HG03457 (cell line): ENCODE data around the gene PCDHGA6.
"Not testable (repeated sequence)": the region's sequence is repeated elsewhere in the genome, so short reads cannot be mapped to it uniquely, and the experiment has no call there.

Source experiments
- ATAC-seq: cut with Tn5 transposase; IDR thresholded peaks from one replicate; pipeline ENCODE4 v1.9.1; 2021; ENCODE audit warnings: moderate number of reproducible peaks; ENCODE audit not compliant: unreplicated experiment

PCDHGA6 gene

DNA sequence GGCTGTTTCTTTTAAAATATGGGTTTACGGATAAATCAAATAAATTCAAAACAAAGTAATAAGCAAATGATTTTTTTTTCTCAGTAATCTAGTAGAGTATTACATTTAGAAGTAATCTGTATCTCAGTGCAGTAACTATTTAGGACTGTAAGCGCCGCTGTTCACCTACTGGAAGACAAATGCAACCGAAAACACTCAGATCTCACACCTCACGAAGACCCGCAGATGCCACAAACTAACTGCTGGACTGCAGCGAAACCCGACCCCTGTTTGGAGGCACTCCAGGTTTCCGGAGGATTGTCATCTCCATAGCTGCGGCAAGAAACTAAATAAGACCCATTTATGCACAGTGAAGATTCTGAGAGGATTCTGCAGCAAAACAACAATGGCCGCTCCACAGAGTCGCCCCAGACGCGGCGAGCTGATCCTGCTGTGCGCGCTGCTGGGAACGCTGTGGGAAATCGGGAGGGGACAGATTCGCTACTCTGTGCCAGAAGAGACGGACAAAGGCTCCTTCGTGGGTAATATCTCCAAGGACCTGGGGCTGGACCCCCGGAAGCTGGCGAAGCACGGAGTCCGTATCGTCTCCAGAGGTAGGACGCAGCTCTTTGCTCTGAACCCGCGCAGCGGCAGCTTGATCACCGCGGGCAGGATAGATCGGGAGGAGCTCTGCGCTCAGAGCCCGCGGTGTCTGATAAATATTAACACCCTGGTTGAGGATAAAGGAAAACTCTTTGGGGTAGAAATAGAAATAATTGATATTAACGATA, 18.9 kb downstream of the PCDHGA6 start, which contains the start of gene PCDHGA8:
TSS of gene PCDHGA8 (plus strand) at position 205 of the 770 bp plus-strand sequence. CDS start at position 386, 181 bp downstream.
- no peak for ATAC-seq

DNA sequence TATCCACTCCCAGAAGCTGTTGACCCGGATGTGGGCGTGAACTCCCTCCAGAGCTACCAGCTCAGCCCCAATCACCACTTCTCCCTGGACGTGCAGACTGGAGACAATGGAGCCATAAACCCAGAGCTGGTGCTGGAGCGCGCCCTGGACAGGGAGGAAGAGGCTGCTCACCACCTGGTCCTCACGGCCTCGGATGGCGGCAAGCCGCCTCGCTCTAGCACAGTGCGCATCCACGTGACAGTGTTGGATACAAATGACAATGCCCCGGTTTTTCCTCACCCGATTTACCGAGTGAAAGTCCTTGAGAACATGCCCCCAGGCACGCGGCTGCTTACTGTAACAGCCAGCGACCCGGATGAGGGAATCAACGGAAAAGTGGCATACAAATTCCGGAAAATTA, 19.6 kb downstream of the PCDHGA6 start:
- ATAC-seq: no peak

DNA sequence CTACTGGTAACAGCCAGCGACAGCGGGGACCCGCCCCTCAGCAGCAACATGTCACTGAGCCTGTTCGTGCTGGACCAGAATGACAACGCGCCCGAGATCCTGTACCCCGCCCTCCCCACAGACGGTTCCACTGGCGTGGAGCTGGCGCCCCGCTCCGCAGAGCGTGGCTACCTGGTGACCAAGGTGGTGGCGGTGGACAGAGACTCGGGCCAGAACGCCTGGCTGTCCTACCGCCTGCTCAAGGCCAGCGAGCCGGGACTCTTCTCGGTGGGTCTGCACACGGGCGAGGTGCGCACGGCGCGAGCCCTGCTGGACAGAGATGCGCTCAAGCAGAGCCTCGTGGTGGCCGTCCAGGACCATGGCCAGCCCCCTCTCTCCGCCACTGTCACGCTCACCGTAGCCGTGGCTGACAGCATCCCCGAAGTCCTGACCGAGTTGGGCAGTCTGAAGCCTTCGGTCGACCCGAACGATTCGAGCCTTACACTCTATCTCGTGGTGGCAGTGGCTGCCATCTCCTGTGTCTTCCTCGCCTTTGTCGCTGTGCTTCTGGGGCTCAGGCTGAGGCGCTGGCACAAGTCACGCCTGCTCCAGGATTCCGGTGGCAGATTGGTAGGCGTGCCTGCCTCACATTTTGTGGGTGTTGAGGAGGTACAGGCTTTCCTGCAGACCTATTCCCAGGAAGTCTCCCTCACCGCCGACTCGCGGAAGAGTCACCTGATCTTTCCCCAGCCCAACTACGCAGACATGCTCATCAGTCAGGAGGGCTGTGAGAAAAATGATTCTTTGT, 20.9 kb downstream of the PCDHGA6 start:
- ATAC-seq: not testable (repeated sequence)

DNA sequence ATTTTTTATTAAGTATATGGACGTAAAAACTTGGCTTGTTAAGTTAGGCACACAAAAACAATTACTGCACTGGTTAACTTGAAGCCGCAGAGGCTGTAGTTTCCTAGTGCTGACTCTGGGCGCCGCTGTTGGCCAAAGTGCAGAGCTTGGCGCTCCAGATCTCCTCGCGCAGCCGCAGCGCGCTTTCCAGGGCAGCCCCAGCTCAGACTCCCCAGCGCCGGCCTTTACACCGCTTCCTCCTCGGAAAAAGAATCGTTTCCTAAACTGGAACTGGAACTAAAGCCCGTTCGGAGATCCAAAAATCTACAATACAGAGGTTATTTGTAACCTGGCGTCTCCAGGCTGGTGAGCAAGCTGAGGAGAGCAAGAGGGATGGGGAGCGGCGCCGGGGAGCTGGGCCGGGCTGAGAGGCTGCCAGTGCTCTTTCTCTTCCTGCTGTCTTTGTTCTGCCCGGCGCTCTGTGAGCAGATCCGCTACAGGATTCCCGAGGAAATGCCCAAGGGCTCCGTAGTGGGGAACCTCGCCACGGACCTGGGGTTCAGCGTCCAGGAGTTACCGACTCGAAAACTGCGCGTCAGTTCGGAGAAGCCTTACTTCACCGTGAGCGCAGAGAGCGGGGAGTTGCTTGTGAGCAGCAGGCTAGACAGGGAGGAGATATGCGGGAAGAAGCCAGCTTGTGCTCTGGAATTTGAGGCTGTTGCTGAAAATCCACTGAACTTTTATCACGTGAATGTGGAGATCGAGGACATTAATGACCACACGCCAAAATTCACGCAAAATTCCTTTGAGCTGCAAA, 24.3 kb downstream of the PCDHGA6 start, which contains the start of gene PCDHGB5:
TSS of gene PCDHGB5 (plus strand) at position 192 of the 796 bp plus-strand sequence. CDS start at position 373, 181 bp downstream.
- not testable (repeated sequence) for ATAC-seq

DNA sequence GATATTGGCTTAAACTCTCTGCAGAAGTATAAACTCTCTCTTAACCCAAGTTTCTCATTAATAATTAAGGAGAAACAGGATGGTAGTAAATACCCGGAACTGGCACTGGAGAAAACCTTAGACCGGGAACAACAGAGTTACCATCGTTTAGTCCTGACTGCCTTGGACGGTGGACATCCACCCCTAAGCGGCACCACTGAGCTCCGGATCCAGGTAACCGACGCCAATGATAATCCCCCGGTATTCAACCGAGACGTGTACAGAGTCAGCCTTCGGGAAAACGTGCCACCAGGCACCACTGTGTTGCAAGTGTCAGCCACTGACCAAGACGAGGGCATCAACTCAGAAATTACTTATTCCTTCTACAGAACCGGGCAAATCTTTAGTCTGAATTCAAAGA, 24.9 kb downstream of the PCDHGA6 start:
- no peak for ATAC-seq

DNA sequence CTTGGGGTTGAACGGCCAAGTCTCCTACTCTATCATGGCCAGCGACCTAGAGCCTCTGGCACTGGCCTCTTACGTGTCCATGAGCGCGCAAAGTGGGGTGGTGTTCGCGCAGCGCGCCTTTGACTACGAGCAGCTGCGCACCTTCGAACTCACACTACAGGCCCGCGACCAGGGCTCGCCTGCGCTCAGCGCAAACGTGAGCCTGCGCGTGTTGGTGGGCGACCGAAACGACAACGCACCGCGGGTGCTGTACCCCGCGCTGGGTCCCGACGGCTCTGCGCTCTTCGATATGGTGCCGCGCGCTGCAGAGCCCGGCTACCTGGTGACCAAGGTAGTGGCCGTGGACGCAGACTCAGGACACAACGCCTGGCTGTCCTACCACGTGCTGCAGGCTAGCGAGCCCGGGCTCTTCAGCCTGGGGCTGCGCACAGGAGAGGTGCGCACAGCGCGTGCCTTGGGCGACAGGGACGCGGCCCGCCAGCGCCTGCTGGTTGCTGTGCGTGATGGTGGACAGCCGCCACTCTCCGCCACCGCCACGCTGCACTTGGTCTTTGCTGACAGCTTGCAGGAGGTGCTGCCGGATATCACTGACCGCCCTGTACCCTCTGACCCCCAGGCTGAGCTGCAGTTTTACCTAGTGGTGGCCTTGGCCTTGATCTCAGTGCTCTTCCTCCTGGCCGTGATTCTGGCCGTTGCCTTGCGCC, 26.0 kb downstream of the PCDHGA6 start:
- no peak for ATAC-seq

DNA sequence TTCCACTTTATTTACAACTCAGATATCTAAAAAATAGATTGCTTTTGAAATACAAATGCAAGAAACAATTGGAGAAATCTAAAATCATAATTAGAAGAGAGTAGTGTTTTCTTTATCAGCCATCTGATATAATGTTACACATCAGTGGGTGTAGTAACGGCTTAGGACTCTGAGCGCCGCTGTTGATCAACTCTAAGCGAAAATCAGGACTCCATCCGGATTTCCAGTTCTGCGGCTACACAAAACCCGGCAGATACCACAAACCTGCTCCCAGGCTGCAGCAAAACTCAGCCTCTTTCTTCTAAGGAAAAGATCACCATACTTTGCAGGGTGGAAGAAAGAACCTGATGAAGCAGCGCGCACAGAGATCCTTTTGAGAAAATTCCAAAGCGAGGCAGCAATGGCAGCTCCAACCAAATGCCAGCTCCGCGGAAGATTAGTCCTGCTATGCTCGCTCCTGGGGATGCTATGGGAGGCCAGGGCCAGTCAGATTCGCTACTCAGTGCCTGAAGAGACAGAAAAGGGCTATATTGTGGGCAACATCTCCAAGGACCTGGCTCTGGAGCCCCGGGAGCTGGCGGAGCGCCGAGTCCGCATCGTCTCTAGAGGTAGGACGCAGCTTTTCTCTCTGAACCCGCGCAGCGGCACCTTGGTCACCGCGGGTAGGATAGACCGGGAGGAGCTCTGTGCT, 29.0 kb downstream of the PCDHGA6 start, which contains the start of gene PCDHGA9:
TSS of gene PCDHGA9 (plus strand) at position 226 of the 691 bp plus-strand sequence. CDS start at position 401, 175 bp downstream.
- no peak for ATAC-seq

DNA sequence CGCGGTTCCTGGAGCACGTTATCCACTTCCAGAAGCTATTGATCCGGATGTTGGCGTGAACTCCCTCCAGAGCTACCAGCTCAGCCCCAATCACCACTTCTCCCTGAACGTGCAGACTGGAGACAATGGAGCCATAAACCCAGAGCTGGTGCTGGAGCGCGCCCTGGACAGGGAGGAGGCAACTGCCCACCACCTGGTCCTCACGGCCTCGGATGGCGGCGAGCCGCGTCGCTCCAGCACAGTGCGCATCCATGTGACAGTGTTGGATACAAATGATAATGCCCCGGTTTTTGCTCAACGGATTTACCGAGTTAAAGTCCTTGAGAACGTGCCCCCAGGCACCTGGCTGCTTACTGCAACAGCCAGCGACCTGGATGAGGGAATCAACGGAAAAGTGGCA, 29.7 kb downstream of the PCDHGA6 start:
- no peak for ATAC-seq

DNA sequence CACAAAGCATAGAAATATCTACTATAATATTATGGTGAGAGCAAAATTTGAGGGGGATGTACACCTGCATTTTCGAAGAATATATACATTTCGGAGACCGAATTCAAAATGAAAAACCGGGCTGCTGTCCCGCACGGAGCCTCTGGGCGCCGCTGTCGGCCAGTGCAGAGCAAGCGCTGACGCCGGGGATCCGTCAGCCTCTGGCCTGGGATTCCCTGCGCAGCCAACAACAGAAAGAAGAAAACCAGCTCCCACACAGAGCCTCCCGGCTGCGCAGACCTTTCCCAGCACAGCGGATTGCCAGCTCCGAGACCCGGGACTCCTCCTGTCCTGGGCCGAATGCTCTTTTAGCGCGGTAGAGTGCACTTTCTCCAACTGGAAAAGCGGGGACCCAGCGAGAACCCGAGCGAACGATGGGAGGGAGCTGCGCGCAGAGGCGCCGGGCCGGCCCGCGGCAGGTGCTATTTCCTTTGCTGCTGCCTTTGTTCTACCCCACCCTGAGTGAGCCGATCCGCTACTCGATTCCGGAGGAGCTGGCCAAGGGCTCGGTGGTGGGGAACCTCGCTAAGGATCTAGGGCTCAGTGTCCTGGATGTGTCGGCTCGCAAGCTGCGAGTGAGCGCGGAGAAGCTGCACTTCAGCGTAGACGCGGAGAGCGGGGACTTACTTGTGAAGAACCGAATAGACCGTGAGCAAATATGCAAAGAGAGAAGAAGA, 34.3 kb downstream of the PCDHGA6 start, which contains the start of gene PCDHGB6:
TSS of gene PCDHGB6 (plus strand) at position 232 of the 716 bp plus-strand sequence. CDS start at position 414, 182 bp downstream.
- not testable (repeated sequence) for ATAC-seq

DNA sequence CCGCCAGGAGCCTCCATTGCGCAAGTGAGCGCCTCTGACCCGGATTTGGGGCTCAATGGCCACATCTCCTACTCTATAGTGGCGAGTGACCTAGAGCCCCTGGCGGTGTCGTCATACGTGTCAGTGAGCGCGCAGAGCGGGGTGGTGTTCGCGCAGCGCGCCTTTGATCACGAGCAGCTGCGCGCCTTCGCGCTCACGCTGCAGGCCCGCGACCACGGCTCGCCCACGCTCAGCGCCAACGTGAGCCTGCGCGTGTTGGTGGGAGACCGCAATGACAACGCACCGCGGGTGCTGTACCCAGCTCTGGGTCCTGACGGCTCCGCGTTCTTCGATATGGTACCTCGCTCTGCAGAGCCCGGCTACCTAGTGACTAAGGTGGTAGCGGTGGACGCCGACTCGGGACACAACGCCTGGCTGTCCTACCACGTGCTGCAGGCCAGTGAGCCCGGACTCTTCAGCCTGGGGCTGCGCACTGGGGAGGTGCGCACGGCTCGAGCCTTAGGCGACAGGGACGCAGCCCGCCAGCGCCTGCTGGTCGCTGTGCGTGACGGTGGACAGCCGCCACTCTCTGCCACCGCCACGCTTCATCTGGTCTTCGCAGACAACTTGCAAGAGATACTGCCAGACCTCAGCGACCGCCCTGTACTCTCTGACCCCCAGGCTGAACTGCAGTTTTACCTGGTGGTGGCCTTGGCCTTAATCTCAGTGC, 36.1 kb downstream of the PCDHGA6 start:
- ATAC-seq: no peak

DNA sequence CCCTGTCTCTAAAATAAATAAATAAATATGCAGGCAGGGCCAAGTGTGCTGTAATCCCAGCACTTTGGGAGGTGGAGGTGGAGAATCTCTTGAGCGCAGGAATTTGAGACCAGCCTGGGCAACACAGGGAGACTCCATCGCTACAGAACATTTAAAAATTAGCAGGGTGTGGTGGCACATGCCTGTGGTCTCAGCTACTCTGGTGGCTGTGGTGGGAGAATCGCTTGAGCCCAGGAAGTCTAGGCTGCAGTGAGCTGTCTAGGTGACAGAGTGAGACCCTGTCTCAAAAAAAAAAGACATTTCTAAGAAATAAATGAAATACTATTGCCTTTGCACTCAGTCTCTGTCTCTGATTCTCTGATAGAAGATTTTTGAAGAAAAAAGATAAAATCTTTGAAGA, 37.9 kb downstream of the PCDHGA6 start:
- no peak for ATAC-seq

DNA sequence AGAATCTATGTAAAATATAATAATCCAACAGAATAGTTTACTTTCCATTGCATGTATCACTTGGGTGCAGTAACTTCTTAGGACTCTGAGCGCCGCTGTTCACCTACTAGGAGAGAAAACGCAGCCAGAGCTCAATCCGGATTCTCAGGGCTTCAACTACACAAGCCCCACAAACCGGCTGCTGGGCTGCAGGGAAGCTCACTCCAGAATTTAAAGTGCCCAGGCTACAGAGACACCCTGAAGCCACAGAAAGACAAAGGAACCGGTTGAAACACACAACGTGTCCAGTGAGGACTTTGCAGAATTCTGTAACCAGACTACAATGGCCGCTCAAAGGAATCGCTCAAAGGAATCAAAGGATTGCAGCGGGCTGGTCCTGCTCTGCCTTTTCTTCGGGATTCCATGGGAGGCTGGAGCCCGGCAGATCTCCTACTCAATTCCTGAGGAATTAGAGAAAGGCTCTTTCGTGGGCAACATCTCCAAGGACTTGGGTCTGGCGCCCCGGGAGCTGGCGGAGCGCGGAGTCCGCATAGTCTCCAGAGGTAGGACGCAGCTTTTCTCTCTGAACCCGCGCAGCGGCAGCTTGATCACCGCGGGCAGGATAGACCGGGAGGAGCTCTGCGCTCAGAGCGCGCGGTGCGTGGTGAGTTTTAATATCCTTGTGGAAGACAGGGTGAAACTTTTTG, 39.3 kb downstream of the PCDHGA6 start, which contains the start of gene PCDHGA10:
TSS of gene PCDHGA10 (plus strand) at position 134 of the 686 bp plus-strand sequence. CDS start at position 323, 189 bp downstream.
- peak; percentile 59 for ATAC-seq

DNA sequence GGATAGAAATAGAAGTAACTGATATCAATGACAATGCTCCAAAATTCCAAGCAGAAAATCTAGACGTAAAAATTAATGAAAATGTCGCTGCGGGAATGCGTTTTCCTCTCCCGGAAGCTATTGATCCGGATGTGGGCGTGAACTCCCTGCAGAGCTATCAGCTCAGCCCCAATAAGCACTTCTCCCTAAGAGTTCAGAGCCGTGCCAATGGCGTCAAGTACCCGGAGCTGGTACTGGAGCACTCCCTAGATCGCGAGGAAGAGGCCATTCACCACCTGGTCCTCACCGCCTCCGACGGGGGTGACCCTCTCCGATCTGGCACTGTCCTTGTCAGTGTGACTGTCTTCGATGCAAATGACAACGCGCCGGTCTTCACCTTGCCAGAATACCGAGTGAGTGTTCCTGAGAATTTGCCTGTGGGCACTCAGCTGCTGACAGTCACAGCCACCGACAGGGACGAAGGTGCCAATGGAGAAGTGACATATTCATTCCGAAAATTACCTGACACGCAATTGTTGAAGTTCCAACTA, 39.9 kb downstream of the PCDHGA6 start:
- no peak for ATAC-seq

DNA sequence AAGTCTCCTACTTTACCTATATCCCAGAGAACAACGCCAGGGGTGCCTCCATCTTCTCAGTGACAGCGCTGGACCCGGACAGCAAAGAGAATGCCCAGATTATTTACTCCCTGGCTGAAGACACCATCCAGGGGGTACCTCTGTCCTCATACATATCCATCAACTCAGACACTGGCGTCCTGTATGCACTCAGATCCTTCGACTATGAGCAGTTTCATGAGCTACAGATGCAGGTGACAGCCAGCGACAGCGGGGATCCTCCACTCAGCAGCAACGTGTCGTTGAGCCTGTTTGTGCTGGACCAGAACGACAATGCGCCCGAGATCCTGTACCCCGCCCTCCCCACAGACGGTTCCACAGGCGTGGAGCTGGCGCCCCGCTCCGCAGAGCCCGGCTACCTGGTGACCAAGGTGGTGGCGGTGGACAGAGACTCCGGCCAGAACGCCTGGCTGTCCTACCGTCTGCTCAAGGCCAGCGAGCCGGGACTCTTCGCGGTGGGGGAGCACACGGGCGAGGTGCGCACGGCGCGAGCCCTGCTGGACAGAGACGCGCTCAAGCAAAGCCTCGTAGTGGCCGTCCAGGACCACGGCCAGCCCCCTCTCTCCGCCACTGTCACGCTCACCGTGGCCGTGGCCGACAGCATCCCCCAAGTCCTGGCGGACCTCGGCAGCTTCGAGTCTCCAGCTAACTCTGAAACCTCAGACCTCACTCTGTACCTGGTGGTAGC, 41.0 kb downstream of the PCDHGA6 start:
- not testable (repeated sequence) for ATAC-seq

DNA sequence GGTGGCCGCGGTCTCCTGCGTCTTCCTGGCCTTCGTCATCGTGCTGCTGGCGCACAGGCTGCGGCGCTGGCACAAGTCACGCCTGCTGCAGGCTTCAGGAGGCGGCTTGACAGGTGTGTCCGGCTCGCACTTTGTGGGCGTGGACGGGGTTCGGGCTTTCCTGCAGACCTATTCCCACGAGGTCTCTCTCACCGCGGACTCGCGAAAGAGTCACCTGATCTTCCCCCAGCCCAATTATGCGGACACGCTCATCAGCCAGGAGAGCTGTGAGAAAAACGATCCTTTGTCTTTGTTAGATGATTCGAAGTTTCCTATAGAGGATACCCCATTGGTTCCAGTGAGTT, 41.6 kb downstream of the PCDHGA6 start:
- ATAC-seq: not testable (repeated sequence)

DNA sequence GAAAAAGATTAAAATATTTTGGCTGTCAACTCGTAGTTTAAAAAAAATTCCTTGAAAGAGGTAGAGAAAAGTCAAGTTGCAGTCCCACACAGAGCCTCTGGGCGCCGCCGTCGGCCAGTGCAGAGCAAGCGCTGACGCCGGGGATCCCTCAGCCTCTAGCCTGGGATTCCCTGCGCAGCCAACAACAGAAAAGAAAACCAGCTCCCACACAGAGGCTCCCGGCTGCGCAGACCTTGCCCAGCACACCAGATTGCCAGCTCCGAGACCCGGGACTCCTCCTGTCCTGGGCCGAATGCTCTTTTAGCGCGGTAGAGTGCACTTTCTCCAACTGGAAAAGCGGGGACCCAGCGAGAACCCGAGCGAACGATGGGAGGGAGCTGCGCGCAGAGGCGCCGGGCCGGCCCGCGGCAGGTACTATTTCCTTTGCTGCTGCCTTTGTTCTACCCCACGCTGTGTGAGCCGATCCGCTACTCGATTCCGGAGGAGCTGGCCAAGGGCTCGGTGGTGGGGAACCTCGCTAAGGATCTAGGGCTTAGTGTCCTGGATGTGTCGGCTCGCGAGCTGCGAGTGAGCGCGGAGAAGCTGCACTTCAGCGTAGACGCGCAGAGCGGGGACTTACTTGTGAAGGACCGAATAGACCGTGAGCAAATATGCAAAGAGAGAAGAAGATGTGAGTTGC, 43.9 kb downstream of the PCDHGA6 start, which contains the start of gene PCDHGB7:
TSS of gene PCDHGB7 (plus strand) at position 184 of the 679 bp plus-strand sequence. CDS start at position 367, 183 bp downstream.
- peak; percentile 45 for ATAC-seq
